ENCODE results near the gene PPOX.

Gene PPOX

GRCh38 chr1:161161652-161162051, 4.6 kb upstream of the PPOX start:
- H3K4me1 ChIP-seq (ENCODE audit: control insufficient read depth, low read length): peaks cover 34% of the 10 kb centered on the region
- peaks cover 16% of the 10 kb centered on the region for H3K79me2 ChIP-seq (ENCODE audit: control insufficient read depth, low read length)
- no peaks in the 10 kb centered on the region for H3K9me2 ChIP-seq (replicated peaks; ENCODE audit: control insufficient read depth, low read length)
- no peak overlapping the region for H3K4me3 ChIP-seq (ENCODE audit: low read length)
- TF ChIP-seq EZH2phosphoT487 (IDR thresholded peaks at IDR 0.05; ENCODE audit: borderline replicate concordance, low read length) (no peak), CTCF (IDR thresholded peaks at IDR 0.05; ENCODE audit: low read depth, low read length, poor library complexity, severe bottlenecking) (no peak)
- peaks cover 53% of the 10 kb centered on the region for H3K36me3 ChIP-seq (ENCODE audit: control insufficient read depth, low read length)
- H3K4me2 ChIP-seq (ENCODE audit: low read length): no peak overlapping the region
- H4K20me1 ChIP-seq (ENCODE audit: control insufficient read depth, insufficient read depth, low read depth, low read length): no peaks in the 10 kb centered on the region
- no peak overlapping the region for H3K27ac ChIP-seq (ENCODE audit: low read depth, low read length)
- H3F3A ChIP-seq (ENCODE audit: control insufficient read depth, insufficient read depth): 0 out of 2 replicates have a peak, but pooled peaks cover 11% of the 10 kb centered on the region
- H3K9me3 ChIP-seq (ENCODE audit: control insufficient read depth, insufficient read depth, low read length): no peaks in the 10 kb centered on the region
- H3K27me3 ChIP-seq (ENCODE audit: control insufficient read depth, low read length): no peaks in the 10 kb centered on the region

GRCh38 chr1:161162052-161162451, 4.2 kb upstream of the PPOX start:
- Histone ChIP-seq H3K79me2 (ENCODE audit: control insufficient read depth, low read length) (peaks cover 20% of the 10 kb centered on the region), H3K4me3 (ENCODE audit: low read length) (no peak overlapping the region), H3K27me3 (ENCODE audit: control insufficient read depth, low read length) (no peaks in the 10 kb centered on the region), H3F3A (ENCODE audit: control insufficient read depth, insufficient read depth) (0 out of 2 replicates have a peak, but pooled peaks cover 9% of the 10 kb centered on the region), H3K27ac (ENCODE audit: low read depth, low read length) (no peak overlapping the region), H3K36me3 (ENCODE audit: control insufficient read depth, low read length) (peaks cover 50% of the 10 kb centered on the region), H3K4me1 (ENCODE audit: control insufficient read depth, low read length) (peaks cover 36% of the 10 kb centered on the region), H3K9me3 (ENCODE audit: control insufficient read depth, insufficient read depth, low read length) (no peaks in the 10 kb centered on the region), H4K20me1 (ENCODE audit: control insufficient read depth, insufficient read depth, low read depth, low read length) (no peaks in the 10 kb centered on the region), H3K4me2 (ENCODE audit: low read length) (no peak overlapping the region), H3K9me2 (replicated peaks; ENCODE audit: control insufficient read depth, low read length) (no peaks in the 10 kb centered on the region)
- TF ChIP-seq CTCF (IDR thresholded peaks at IDR 0.05; ENCODE audit: low read depth, low read length, poor library complexity, severe bottlenecking): no peak
- TF ChIP-seq EZH2phosphoT487 (IDR thresholded peaks at IDR 0.05; ENCODE audit: borderline replicate concordance, low read length): no peak

- Histone ChIP-seq H3K27me3 (ENCODE audit: control insufficient read depth, low read length) (no peaks in the 10 kb centered on the region), H3K27ac (ENCODE audit: low read depth, low read length) (no peak overlapping the region), H3K4me3 (ENCODE audit: low read length) (no peak overlapping the region), H3K9me2 (replicated peaks; ENCODE audit: control insufficient read depth, low read length) (no peaks in the 10 kb centered on the region), H3K36me3 (ENCODE audit: control insufficient read depth, low read length) (peaks cover 43% of the 10 kb centered on the region), H3F3A (ENCODE audit: control insufficient read depth, insufficient read depth) (0 out of 2 replicates have a peak, but pooled peaks cover 4% of the 10 kb centered on the region), H3K4me1 (ENCODE audit: control insufficient read depth, low read length) (peaks cover 39% of the 10 kb centered on the region), H3K9me3 (ENCODE audit: control insufficient read depth, insufficient read depth, low read length) (no peaks in the 10 kb centered on the region), H3K4me2 (ENCODE audit: low read length) (no peak overlapping the region), H3K79me2 (ENCODE audit: control insufficient read depth, low read length) (peaks cover 22% of the 10 kb centered on the region), H4K20me1 (ENCODE audit: control insufficient read depth, insufficient read depth, low read depth, low read length) (no peaks in the 10 kb centered on the region)
- no peak for TF ChIP-seq EZH2phosphoT487 (IDR thresholded peaks at IDR 0.05; ENCODE audit: borderline replicate concordance, low read length)
- TF ChIP-seq CTCF (IDR thresholded peaks at IDR 0.05; ENCODE audit: low read depth, low read length, poor library complexity, severe bottlenecking): no peak
Observed at GRCh38 chr1:161162806-161163205, 3.4 kb upstream of the PPOX start.

All from DOHH2 (cell line).